ENCODE data around the gene ADAMTS2. TPM values are rescaled to one million over a fixed set of nuclear protein-coding genes. Genes with fewer than 3 reads are reported as not detected.

The ADAMTS2 gene
- total RNA-seq, 1 experiment from 2014 or later = 3.9 TPM

DNA sequence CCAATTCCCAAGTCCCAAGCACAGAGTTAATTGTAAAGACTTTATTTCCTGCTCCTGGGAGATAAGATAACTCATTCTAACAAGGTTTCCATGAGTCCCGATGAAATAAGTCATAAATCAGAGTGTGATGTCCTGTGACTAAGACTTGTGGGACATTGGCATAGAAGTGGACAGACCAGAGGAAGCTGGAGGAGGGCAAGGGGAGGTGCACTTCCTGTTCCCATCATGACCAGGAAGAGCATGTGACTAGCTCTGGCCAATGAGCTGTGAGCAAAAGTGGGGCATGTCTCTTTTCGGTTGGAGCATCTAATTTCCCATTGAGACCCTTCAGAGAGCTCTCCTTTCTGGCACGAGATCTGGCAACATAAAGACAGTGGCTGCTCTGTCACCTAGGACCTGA, 184.7 kb downstream of the ADAMTS2 start (continued):
- no peak for TF ChIP-seq REST (IDR thresholded peaks at IDR 0.05; ENCODE audit: low read depth)

GRCh38 chr5:179158556-179158955, 186.7 kb downstream of the ADAMTS2 start:
- Histone ChIP-seq H3K9me3 (ENCODE audit: control insufficient read depth in 1 of 2, insufficient read depth in 1 of 2, low read depth in 1 of 2, low read length in 2 of 2) (no peaks in the 10 kb centered on the region; a peak in 1 of 4 replicates), H3K4me2 (ENCODE audit: low read length) (no peak overlapping the region), H3K36me3 (ENCODE audit: control insufficient read depth in 1 of 2, insufficient read depth in 2 of 2, low read length in 2 of 2) (no peaks in the 10 kb centered on the region), H3K4me3 (replicated peaks in 1 of 2; ENCODE audit: low read depth in 1 of 2, low read length in 2 of 2) (no peak overlapping the region), H3K27ac (ENCODE audit: low read depth, low read length) (no peak overlapping the region), H3K9me2 (ENCODE audit: insufficient read depth) (no peaks in the 10 kb centered on the region), H3K27me3 (ENCODE audit: insufficient read depth, low read length) (no peaks in the 10 kb centered on the region), H3K9ac (ENCODE audit: low read length) (no peak overlapping the region), H3K79me2 (ENCODE audit: insufficient read depth, low read length) (no peaks in the 10 kb centered on the region), H2AFZ (ENCODE audit: low read depth, low read length, poor library complexity, severe bottlenecking) (no peak overlapping the region), H3K4me1 (ENCODE audit: control insufficient read depth in 1 of 2, insufficient read depth in 2 of 2, low read length in 2 of 2) (no peaks in the 10 kb centered on the region), H4K20me1 (ENCODE audit: insufficient read depth) (no peaks in the 10 kb centered on the region)
- ChIA-PET CTCF (no interaction called here), POLR2A (no interaction called here), RAD21 (ENCODE audit: low non-redundant PET in 1 of 2, low total read pairs in 2 of 2, uncharacterized antibody in 2 of 2, unreplicated experiment in 2 of 2) (no interaction called here)
- intact Hi-C loops (cut with micrococcal nuclease) = no loop called here
- DNase-seq (ENCODE audit: low read depth, low spot score) = no peak
- no peak for ATAC-seq
- no TSS peak for BruUV-seq (replicated peaks)
- TF ChIP-seq YY1 (IDR thresholded peaks at IDR 0.05; ENCODE audit: extremely low read depth, insufficient replicate concordance, low read depth, low read length) (no peak), ELF1 (IDR thresholded peaks at IDR 0.05; ENCODE audit: borderline replicate concordance, low read depth) (no peak), ZFX (IDR thresholded peaks at IDR 0.05) (no peak), FOSL1 (IDR thresholded peaks at IDR 0.05; ENCODE audit: low read depth) (no peak), CEBPB (IDR thresholded peaks at IDR 0.05; ENCODE audit: low read depth) (no peak), POLR2AphosphoS5 (IDR thresholded peaks at IDR 0.05; ENCODE audit: low read depth, low read length) (no peak)

Data from HCT116 (cell line).